GM18858 (cell line): ENCODE data around the gene FNDC3B.

Experiments
- ATAC-seq: cut with Tn5 transposase; IDR thresholded peaks from one replicate; pipeline ENCODE4 v1.9.1; 2021; ENCODE audit not compliant: unreplicated experiment

Gene FNDC3B

DNA sequence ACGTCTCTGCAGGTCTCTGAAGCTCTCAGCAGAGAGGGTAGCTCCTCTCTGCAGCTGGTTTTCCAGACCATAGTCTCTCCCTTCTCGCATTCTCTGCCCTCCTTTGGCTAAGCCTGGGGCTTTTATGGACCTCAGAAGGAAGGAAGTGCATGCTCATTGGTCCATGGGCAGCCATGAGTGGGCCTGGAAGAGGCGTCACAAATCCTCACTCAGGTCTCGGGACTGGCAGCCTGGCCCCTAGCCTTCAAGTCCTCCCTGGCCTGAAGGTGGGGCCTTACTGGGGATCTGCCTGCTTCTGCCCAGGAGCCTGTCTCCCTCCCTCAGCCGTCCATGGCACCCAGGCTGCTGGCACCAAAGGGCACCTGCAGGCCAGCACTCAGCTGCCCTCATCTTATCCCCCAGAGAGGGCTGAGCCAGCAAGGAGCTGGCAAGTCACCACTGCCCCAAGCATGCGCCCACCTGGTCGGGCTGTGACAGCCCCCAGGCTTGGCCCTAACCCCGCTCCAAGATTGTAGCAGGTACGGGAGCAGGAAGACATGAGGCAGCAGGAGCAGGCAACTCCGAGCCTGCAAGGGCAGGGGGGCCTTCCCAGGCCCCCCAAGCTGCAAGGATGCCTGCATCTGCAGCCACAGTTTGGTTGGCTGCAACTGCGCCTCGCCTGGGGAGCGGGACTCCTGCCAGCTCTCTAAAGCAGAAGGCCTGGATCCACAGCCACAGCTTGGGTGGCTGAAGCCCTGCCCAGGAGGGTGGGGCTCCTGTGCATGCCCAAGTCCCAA lies 371.5 kb downstream of the FNDC3B start:
- ATAC-seq, result no peak

DNA sequence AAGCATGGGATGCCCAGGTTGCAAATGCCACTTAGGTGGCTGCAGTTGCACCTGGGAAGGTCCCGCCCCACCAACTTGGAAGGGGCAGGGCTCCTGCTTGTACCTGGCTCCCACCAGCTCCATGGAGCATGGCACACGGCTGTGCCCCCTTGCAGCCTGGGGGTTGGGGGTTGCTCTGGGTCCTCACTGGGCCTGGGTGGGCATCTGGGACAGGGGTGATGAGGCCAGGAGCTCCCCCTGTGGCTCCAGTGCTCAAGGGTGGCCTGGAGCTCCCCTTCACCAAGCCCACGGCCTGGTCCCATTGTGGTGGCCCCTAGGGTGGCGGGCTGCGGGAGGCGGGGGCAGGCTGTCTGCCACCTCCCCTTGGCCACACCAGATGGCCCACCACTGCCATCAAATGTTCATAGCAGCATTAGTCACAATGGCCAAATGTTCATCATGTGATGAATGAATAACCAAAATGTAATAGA lies 372.1 kb downstream of the FNDC3B start:
- ATAC-seq, result no peak

DNA sequence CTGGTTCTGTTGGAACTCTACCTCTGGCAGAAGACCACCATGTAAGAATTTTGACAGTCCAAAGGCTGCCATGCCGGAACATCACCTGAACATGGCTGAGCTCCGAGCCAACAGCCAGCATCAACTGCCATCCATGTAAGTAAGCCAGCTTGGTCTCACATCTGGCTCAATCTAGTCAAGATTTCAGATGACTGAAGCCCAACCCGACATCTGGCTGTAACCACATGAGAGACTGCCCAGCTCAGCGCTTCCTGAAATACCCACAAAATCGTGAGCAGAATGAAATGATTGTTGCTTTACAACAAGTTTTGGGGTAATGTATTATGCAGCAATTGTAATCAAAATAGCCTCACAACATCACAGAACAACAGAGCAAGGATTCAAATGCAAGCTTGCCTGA lies 375.9 kb downstream of the FNDC3B start:
- ATAC-seq, result no peak

DNA sequence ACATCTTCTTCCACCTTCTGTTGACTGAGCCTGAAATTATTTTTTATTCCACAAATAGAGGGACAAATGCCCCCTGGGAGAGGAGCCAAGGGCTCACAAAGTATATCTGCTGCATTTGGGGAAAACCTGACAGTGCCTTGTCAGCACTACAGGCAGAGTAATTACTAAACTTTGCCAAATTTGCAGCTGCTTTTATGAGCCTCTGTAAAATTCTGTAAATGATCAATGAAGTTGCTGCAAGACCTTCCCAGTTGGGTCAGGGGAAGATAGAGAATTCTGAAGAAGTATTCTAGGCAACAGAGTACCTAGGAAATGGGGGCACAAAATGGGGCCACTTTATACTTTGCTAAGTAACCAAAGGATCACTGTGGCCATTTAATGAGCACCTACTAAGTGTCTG lies 398.3 kb downstream of the FNDC3B start:
- ATAC-seq, result no peak

- ATAC-seq, result no peak
Observed at GRCh38 chr3:172438186-172438585, 398.8 kb downstream of the FNDC3B start.

DNA sequence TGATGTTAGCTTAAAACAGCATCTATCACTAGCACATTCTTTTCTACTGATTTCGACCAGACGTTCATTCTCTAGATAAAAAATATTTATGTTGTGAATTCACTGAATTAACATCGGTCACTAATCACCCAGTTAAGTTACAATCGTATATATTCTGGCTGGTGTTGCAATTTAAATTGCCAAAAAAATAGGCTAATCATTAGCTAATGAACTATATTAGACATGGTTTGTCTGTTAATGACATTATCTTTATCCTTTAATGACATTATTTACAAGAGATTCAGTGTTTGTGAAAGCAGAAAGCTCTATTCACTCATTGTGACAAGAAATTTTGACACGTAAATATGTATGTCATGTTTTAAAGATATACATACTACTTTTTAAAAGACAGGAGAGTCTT lies 402.2 kb downstream of the FNDC3B start:
- no peak for ATAC-seq

GRCh38 chr3:172442606-172443005 lies 403.2 kb downstream of the FNDC3B start:
- ATAC-seq, result no peak

- ATAC-seq, result no peak
Observed at GRCh38 chr3:172444821-172445220, 405.4 kb downstream of the FNDC3B start.

GRCh38 chr3:172446198-172446597 lies 406.8 kb downstream of the FNDC3B start:
- ATAC-seq, result no peak

DNA sequence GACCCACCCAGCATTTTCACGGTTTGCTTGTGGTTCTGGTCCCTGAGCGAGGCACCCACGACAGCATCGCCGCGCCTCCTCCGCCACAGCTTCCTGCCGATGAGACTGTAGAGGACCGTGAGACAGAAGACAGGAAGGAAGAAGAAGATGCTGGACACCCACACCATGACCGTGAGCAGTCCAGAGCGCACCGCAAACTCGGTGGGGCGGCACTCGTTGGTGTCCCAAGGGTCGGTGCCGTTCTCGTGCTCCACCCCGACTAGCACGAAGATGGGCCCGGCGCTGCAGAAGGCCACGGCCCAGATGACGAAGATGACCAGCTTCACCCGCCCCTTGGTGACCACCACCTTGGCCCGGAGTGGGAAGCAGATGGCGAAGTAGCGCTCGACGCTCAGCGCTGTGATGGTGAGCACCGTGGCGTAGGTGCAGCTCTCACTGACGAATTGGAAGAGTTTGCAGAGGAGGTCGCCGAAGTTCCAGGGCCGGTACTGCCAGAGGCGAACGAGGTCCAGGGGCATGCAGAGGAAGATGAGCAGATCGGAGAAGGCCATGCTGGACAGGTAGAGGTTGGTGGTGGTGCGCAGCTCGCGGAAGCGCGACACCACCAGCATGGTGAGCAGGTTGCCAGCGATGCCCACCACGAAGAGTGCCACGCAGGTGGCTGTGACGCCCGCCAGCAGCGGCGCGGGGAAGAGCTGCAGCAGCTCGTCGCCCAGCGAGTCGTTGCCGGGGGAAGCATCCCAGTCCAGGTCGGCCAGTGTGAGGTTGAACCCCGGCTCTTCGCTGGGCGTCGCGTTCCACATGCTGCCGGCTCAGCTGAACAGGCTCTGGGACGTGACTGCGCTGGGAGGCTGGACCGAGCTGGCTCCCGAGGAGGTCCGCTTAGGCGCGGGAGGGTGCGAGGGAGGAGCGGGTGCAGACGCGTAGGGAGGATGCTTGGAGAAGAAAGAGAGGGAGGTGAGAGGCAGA lies 408.5 kb downstream of the FNDC3B start, which contains the start of gene GHSR:
Gene GHSR, minus strand, starts transcription at position 846 of the 969 bp plus-strand sequence. Its CDS starts 43 bp downstream, at position 803.
- no peak for ATAC-seq

- no peak for ATAC-seq
Observed at GRCh38 chr3:172448661-172449465, 409.5 kb downstream of the FNDC3B start.

GRCh38 chr3:172449466-172450149 lies 410.2 kb downstream of the FNDC3B start:
- no peak for ATAC-seq
